Activated CD4-positive, alpha-beta T cell treated with anti-CD3 and anti-CD28 coated beads, Interleukin-10, Interleukin-2, amounts not matched to agents 100 ng/mL and 50 ng/mL, durations not matched to agents 16 hours and 8 hours (primary cell): ENCODE data around the gene SFXN4.
A peak's percentile ranks its signal among the peaks of the same experiment; 100 is the strongest.

ENCODE experiments used
- DNase-seq: peaks from one replicate; pipeline ENCODE4 v3.0.0-alpha.2; 2020

SFXN4 gene

GRCh38 chr10:119165171-119166117 lies at the start of gene SFXN4:
Gene SFXN4 (minus strand): TSS chr10:119165714. CDS start chr10:119165647, 67 bp downstream.
- DNase-seq: peak; percentile 88

- peak; percentile 39 for DNase-seq
Observed at GRCh38 chr10:119211625-119212441, 46.3 kb upstream of the SFXN4 start.

DNA sequence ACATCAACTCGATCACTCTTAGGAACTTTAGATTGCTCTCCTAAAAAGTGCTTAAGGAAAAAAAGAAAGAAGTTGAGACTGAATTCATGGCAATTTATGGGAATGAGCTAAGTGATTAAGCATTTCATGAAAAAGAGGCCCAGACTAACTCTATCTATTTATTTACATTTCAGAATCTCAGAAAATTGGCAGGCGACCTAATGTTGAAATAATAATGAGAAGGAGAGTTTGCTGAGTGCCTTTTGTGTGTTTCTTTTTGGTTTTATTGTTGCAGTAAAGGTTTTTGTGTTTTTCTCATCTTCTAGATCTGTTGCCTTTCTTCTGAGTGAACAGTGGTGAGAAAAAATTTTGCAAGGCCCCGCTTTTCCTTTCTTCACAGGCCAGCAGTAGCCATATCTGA lies 45.7 kb upstream of the SFXN4 start:
- no peak for DNase-seq

DNA sequence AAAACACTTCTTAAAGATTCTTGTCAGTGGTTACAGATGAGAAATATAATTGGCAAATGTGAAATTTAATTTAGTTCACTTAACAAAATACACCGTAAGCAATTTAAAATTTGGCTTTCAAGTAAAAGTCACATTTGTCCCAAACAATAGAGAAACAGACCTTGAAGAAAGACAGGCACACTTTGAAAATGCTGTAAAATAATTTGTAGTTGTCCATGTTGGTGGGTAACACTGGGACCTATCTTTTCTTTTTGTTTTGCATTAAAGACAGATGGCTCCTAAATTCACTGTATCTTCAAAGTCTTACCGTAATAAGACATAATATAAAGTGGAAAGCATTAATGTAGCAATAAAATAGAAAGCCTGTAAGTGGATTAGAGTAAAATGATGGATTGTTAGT lies 45.1 kb upstream of the SFXN4 start:
- DNase-seq: no peak

GRCh38 chr10:119209736-119210355 lies 44.3 kb upstream of the SFXN4 start:
- DNase-seq: no peak

GRCh38 chr10:119209035-119209735 lies 43.7 kb upstream of the SFXN4 start:
- DNase-seq: peak; percentile 60

GRCh38 chr10:119208553-119208940 lies 43.0 kb upstream of the SFXN4 start:
- DNase-seq: peak; percentile 66

DNA sequence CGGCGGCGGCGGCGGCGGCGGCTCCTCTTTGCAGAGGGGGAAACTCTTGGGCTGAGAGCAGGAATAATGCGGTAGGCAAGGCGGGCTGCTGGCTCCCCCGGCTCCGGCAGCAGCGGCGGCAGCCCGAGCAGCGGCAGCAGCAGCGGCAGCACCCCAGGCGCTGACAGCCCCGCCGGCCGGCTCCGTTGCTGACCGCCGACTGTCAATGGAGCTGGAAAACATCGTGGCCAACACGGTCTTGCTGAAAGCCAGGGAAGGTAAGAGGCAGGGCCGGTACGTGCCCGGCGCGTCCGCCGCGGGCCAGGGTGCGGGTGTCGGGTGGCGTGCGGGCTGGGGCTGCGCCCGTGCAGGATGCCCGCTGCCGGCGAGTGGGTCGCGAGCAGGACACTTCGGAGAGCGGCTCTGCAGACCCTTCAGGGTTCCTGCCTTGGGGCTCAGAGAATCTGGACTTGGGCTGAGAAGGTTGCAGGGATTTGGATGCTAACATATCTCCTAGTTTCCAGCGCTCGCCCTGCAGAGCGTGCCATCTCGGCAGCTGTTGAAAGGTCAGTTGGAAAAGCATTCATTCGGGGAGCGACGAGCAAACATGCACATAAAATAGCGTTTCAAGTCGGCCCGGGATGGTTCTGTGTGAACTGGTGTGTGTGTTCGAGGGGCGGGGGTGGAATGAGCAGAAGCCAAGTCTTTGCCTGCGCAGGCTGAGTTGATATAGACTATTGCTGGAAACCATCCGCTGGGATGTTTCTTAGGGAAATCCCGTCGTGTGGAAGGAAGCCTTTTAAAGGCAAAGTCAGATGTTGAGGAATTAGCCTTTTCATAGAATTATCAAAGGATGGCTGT lies 42.4 kb upstream of the SFXN4 start:
- DNase-seq: peak; percentile 53

DNA sequence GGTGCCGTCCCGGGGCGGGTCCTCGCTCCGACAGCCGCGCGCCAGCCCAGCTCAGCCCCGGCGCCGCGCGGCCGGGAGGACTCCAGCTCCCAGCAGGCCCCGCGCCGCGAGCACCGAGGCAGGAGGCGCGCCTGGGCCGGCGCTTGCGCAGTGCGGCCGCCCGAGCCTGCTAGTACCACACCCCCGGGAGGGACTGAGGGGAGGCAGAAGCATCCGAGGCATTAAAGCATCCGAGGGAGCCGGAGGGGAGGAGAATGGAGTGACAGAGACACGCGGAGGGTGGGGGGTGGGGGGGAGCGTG lies 41.8 kb upstream of the SFXN4 start, which contains the start of gene GRK5:
Gene GRK5, plus strand, starts transcription at position 206 of the 301 bp plus-strand sequence. CDS start 347 bp downstream, outside the sequence.
- peak; percentile 99 for DNase-seq

GRCh38 chr10:119206603-119207365 lies 41.3 kb upstream of the SFXN4 start:
- DNase-seq: peak; percentile 75

GRCh38 chr10:119205894-119206602 lies 40.5 kb upstream of the SFXN4 start:
- DNase-seq: peak; percentile 79

GRCh38 chr10:119203006-119203405 lies 37.5 kb upstream of the SFXN4 start:
- no peak for DNase-seq

GRCh38 chr10:119201233-119201632 lies 35.7 kb upstream of the SFXN4 start:
- no peak for DNase-seq

GRCh38 chr10:119199231-119199992 lies 33.9 kb upstream of the SFXN4 start:
- DNase-seq: peak; percentile 73

DNA sequence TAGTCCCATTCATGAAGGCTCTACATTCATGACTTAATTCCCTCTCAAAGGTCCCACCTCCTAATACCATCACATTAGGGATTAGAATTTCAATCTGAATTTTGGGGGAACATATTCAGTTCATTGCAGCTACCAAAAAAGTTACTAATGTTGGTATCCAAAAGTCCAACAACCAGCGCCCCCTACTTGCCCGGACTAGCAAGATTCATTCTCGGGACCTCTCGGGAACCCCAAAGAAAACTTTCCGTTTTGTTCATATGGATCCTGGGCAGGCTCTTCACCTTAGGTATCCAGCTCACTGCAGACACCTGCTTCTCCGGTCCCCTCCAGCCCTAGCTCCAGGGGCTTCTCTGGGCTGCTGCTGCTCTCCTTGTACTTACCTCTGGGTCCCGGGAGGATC lies 32.9 kb upstream of the SFXN4 start:
- DNase-seq: peak; percentile 30

DNA sequence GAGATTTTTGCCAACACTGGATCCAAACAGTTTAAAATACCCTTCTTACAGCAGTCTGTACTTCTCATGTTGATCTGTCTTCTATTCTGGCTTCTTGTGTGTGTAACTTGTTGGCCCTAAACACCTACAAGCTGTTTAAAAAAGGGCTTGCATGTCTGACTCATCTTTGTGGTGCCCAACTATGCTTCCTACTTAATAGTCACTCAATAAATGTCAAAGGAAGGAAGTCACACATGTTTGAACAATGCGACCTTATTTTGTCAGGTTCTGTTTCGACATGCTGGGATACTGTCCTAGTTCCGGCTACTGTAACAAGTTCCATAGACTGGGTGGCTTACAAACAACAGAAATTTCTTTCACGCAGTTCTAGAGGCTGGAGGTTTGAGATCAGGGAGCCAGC lies 32.4 kb upstream of the SFXN4 start:
- no peak for DNase-seq

- DNase-seq: no peak
Observed at GRCh38 chr10:119191881-119192280, 26.4 kb upstream of the SFXN4 start.

- no peak for DNase-seq
Observed at GRCh38 chr10:119190954-119191785, 25.7 kb upstream of the SFXN4 start.

GRCh38 chr10:119190353-119190752 lies 24.8 kb upstream of the SFXN4 start:
- DNase-seq: no peak
